ENCODE measurements around the gene DTX3.
"Not testable (repeated sequence)": the region's sequence is repeated elsewhere in the genome, so short reads cannot be mapped to it uniquely, and the experiment has no call there.

Gene DTX3

DNA sequence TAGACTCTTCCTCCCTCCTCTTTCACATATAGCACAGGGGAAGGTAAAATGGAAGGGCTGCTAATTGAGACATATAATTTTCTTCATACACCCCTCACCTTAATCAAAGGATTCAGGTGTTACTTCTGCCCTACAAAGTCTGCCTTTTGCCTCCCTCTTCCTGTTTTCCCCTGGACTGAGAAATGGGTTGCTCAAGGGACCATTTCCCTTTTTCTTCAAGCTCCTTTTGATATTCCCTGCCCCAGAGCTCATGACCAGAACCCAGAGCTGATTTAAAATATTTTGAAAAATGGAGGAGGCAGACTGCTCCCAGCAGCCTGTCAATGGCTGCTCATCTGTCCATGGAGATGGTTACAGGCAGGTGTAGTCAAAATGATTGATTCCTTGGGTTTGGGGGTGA lies 19.9 kb upstream of the DTX3 start:
- TF ChIP-seq ZFX (IDR thresholded peaks at IDR 0.05; ENCODE audit: borderline replicate concordance), result no peak
- TF ChIP-seq, protein P1, sequence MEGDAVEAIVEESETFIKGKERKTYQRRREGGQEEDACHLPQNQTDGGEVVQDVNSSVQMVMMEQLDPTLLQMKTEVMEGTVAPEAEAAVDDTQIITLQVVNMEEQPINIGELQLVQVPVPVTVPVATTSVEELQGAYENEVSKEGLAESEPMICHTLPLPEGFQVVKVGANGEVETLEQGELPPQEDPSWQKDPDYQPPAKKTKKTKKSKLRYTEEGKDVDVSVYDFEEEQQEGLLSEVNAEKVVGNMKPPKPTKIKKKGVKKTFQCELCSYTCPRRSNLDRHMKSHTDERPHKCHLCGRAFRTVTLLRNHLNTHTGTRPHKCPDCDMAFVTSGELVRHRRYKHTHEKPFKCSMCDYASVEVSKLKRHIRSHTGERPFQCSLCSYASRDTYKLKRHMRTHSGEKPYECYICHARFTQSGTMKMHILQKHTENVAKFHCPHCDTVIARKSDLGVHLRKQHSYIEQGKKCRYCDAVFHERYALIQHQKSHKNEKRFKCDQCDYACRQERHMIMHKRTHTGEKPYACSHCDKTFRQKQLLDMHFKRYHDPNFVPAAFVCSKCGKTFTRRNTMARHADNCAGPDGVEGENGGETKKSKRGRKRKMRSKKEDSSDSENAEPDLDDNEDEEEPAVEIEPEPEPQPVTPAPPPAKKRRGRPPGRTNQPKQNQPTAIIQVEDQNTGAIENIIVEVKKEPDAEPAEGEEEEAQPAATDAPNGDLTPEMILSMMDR (IDR thresholded peaks at IDR 0.05), result no peak
- H3K27ac ChIP-seq, result no peak overlapping the region

DNA sequence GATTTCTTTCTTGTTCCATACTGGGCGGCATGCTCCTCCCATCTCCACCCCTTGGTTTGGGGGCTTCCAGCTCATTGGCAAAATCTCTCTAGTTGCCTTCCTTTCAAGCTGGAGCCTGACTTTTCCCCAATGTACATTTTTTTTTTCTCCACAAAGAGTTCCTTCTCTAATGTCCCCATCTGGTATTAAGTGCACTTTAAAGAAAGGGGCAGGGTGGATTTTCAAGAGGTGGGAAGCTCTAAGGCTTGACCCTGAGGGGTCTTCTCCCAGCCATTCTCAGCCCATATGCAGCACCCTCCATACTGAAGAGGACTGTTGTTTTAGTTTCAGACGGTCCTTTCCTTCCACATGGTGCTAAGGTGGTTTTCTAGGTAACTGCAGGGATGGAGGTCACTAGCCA lies 19.5 kb upstream of the DTX3 start:
- H3K27ac ChIP-seq, result no peak overlapping the region
- TF ChIP-seq ZFX (IDR thresholded peaks at IDR 0.05; ENCODE audit: borderline replicate concordance), result no peak
- TF ChIP-seq, protein P1 (IDR thresholded peaks at IDR 0.05), result no peak

DNA sequence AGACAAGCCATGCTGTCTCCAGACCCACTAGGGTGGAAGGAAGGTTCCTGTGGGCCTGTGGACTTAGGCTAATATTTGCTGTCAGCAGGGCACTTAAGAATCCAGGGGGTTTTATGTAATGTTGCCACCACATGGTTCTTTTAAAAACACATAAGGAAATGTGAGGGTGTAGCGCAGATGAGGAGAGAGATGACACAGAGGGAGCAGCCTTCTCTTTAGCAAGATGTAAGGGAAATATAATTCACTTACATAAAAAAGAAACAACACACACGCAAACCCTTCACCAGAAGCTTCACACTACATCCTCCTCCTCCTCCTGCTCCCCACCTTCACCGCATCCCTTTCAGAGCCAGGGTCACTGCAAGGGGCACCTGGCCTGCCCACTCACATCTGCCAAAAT lies 18.5 kb upstream of the DTX3 start:
- H3K27ac ChIP-seq, result no peak overlapping the region
- TF ChIP-seq, protein P1 (IDR thresholded peaks at IDR 0.05), result no peak
- TF ChIP-seq ZFX (IDR thresholded peaks at IDR 0.05; ENCODE audit: borderline replicate concordance), result no peak

DNA sequence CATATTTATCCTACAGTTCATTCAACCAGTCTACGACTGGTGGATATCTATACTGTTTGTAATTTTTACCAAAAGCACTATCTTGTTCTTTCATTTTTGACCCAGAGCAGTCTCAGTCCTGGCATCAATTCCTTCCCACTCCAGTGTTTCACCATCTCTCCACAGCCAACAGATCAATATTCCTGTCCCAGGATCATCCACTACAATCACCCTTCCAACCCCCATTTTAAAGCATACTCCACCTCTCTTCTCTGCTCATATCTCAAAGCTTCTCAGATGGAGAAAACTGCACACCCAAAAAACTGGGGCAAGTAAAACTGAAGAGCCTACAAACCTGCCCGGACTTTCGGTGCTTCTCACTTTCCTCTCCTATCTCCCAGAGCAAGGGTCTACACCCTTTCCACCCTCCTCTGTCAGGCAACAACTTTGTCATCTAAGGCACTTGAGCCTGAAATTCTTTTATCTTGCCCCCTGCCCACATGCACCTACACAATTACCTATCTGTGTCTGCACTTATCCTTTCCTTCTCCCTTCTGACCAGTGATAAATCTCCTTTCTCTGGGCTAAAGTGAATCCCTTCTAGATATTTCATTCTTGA lies 17.7 kb upstream of the DTX3 start:
- H3K27ac ChIP-seq, result no peak overlapping the region
- TF ChIP-seq, protein P1 (IDR thresholded peaks at IDR 0.05), result no peak
- TF ChIP-seq ZFX (IDR thresholded peaks at IDR 0.05; ENCODE audit: borderline replicate concordance), result no peak

DNA sequence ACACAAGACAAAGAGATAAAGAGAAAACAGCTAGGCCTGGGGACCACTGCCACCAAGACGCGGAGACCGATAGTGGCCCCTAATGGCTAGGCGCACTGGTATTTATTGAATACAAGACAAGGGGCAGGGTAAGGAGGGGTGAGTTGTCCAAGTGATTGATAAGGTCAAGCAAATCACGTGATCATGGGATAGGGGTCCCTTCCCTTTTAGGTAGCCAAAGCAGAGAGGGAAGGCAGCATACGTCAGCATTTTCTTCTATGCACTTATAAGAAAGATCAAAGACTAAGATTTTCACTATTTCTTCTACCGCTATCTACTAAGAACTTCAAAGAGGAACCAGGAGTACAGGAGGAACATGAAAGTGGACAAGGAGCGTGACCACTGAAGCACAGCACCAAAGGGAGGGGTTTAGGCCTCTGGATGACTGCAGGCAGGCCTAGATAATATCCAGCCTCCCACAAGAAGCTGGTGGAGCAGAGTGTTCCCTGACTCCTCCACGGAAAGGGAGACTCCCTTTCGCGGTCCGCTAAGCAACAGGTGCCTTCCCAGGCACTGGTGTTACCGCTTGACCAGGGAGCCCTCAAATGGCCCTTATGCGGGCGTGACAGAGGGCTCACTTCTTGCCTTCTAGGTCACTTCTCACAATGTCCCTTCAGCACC lies 15.5 kb upstream of the DTX3 start:
- H3K27ac ChIP-seq, result not testable (repeated sequence)

DNA sequence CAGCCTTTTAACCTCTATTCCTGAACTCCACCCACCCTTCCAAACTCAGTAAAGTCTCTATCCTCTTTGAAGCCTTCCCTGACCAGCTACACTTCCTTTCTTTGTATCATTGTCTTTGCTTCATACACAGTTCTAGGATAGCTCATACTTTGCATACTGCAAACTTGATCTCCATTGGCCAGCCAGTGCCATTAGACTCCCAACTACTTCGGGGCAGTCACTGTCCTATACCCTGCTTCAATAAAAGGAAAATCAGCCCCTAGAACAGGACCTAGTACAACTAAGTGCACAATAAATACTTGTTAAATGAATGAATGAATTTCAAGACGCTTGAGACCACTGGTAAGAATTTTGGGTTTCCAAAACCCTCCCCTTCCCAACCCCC lies 14.2 kb upstream of the DTX3 start:
- H3K27ac ChIP-seq, result peak overlapping the region; percentile 60
- TF ChIP-seq, protein P1 (IDR thresholded peaks at IDR 0.05), result no peak

DNA sequence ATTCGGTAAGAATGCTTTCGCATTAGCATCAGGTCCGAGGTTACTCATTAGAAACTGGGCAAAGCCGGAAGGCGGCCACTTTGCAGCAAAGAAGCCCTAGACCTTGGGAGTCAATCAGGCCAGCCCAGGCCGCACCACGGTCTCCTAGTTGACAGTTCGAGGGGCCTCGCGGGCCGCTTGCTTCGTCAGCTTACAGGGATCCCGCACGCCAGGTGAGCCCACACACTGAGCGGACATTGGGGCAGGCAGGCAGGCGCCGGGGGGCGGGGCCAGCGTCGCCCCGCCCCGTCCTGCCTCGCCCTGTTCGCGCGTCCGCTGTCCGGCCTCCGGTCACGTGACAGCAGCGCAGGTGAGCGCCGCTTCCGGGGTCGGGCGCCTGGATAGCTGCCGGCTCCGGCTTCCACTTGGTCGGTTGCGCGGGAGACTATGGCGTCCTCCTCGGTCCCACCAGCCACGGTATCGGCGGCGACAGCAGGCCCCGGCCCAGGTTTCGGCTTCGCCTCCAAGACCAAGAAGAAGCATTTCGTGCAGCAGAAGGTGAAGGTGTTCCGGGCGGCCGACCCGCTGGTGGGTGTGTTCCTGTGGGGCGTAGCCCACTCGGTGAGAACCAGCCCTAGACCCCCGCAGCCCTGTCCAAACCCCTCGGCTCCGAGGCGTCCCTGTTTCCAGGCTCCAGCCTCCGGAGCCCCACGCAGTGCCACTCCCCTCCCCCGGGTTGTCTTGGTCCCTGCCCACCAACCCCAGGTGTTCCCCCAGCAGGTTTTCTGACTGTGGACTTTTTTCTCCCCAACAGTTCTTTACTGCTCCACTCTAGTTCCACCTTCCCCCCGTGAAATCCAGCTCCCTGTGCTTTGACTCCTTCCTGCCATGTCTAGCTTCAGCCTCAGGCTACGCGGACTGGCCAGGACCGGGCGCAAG lies 13.5 kb upstream of the DTX3 start, which contains the start of gene PIP4K2C:
Gene PIP4K2C (plus strand): TSS at position 329 of the 918 bp plus-strand sequence. CDS start 98 bp downstream, at position 427.
- TF ChIP-seq, protein P1 (IDR thresholded peaks at IDR 0.05), result no peak
- no peak for TF ChIP-seq ZFX (IDR thresholded peaks at IDR 0.05; ENCODE audit: borderline replicate concordance)
- H3K27ac ChIP-seq, result peak within 1 kb of the TSS; percentile 60
